Liver (tissue), 9 donors: ENCODE measurements around the gene KIAA0825. TPM values are rescaled to one million over a fixed set of nuclear protein-coding genes. Genes with fewer than 3 reads are reported as not detected.

Experiments used
- DNase-seq: peaks from one replicate; pipeline ENCODE4 v3.0.0-alpha.2; 2017; ENCODE audit warnings: low spot score
- H3K27ac ChIP-seq, 2 donors: one replicate each; pipeline ENCODE4 v1.7.0; 2013; ENCODE audit warnings: inconsistent platforms in 2 of 2, low read length in 2 of 2, control low read depth in 1 of 2, low read depth in 1 of 2, mild to moderate bottlenecking in 1 of 2
- H3K27me3 ChIP-seq, 4 donors: one replicate each; pipeline versions ENCODE4 v1.6.1 to v1.7.0; 2013; ENCODE audit warnings: low read length in 3 of 4, inconsistent platforms in 1 of 4, mild to moderate bottlenecking in 1 of 4, moderate library complexity in 1 of 4; ENCODE audit not compliant: control insufficient read depth in 4 of 4, insufficient read depth in 4 of 4
- H3K36me3 ChIP-seq, 4 donors: one replicate each; pipeline versions ENCODE4 v1.6.1 to v1.7.0; 2013; ENCODE audit warnings: low read length in 3 of 4, mild to moderate bottlenecking in 3 of 4, low read depth in 1 of 4, moderate library complexity in 1 of 4; ENCODE audit not compliant: control insufficient read depth in 4 of 4, insufficient read depth in 3 of 4
- H3K4me1 ChIP-seq, 4 donors: one replicate each; pipeline versions ENCODE4 v1.6.1 to v1.7.0; 2013; ENCODE audit warnings: low read length in 3 of 4, mild to moderate bottlenecking in 3 of 4, moderate library complexity in 1 of 4; ENCODE audit not compliant: control insufficient read depth in 4 of 4, insufficient read depth in 4 of 4
- H3K4me3 ChIP-seq, 3 donors: one replicate each; pipeline versions ENCODE4 v1.6.1 to v1.7.0; 2013; ENCODE audit warnings: low read length in 3 of 3, control low read depth in 1 of 3, low read depth in 1 of 3, mild to moderate bottlenecking in 1 of 3
- H3K9ac ChIP-seq, 2 donors: one replicate each; pipeline ENCODE4 v1.7.0; 2013; ENCODE audit warnings: low read length in 2 of 2, mild to moderate bottlenecking in 2 of 2, moderate library complexity in 2 of 2, control low read depth in 1 of 2, low read depth in 1 of 2
- H3K9me3 ChIP-seq, 4 donors: one replicate each; pipeline versions ENCODE4 v1.6.1 to v1.7.0; 2013; ENCODE audit warnings: low read length in 3 of 4; ENCODE audit not compliant: control insufficient read depth in 4 of 4
- EGR1 ChIP-seq, 2 donors: IDR thresholded peaks; 2 replicates each; pipeline ENCODE4 v1.6.1; 2016 to 2018; ENCODE audit warnings: antibody characterized with exemption in 2 of 2, low read depth in 2 of 2
- FOXA1 ChIP-seq: IDR thresholded peaks from 2 replicates; pipeline ENCODE4 v1.6.1; 2016; ENCODE audit warnings: antibody characterized with exemption
- FOXA2 ChIP-seq: IDR thresholded peaks from 2 replicates; pipeline ENCODE4 v1.6.1; 2016; ENCODE audit warnings: antibody characterized with exemption
- GABPA ChIP-seq, 2 donors: IDR thresholded peaks in 1 of 2; conservative IDR thresholded peaks in 1 of 2; 2 replicates each; pipeline ENCODE4 v1.6.1; 2016; ENCODE audit warnings: antibody characterized with exemption in 2 of 2, mild to moderate bottlenecking in 1 of 2, moderate library complexity in 1 of 2
- HNF4A ChIP-seq, 2 donors: conservative IDR thresholded peaks; 2 replicates each; pipeline ENCODE4 v1.6.1; 2016; ENCODE audit warnings: antibody characterized with exemption in 2 of 2, mild to moderate bottlenecking in 2 of 2
- HNF4G ChIP-seq: IDR thresholded peaks from 2 replicates; pipeline ENCODE4 v1.6.1; 2016; ENCODE audit warnings: antibody characterized with exemption
- JUND ChIP-seq, 2 donors: IDR thresholded peaks; 2 replicates each; pipeline ENCODE4 v1.6.1; 2016; ENCODE audit warnings: antibody characterized with exemption in 2 of 2
- NR2F2 ChIP-seq: IDR thresholded peaks from 2 replicates; pipeline ENCODE4 v1.6.1; 2016; ENCODE audit warnings: antibody characterized with exemption
- RAD21 ChIP-seq, 2 donors: IDR thresholded peaks; 2 replicates each; pipeline ENCODE4 v1.6.1; 2016; ENCODE audit warnings: antibody characterized with exemption in 2 of 2, mild to moderate bottlenecking in 2 of 2
- RXRA ChIP-seq, 2 donors: IDR thresholded peaks; 2 replicates each; pipeline ENCODE4 v1.6.1; 2017 to 2018; ENCODE audit warnings: antibody characterized with exemption in 2 of 2, mild to moderate bottlenecking in 1 of 2
- SP1 ChIP-seq: IDR thresholded peaks from 2 replicates; pipeline ENCODE4 v1.6.1; 2018; ENCODE audit warnings: antibody characterized with exemption, mild to moderate bottlenecking
- TAF1 ChIP-seq: conservative IDR thresholded peaks from 2 replicates; pipeline ENCODE4 v1.6.1; 2016; ENCODE audit warnings: antibody characterized with exemption, mild to moderate bottlenecking
- YY1 ChIP-seq: IDR thresholded peaks from 2 replicates; pipeline ENCODE4 v1.6.1; 2016; ENCODE audit warnings: antibody characterized with exemption, mild to moderate bottlenecking
- ZBTB33 ChIP-seq: IDR thresholded peaks from 2 replicates; pipeline ENCODE4 v1.6.1; 2016; ENCODE audit warnings: antibody characterized with exemption
- WGBS: extraction: QIAGEN DNeasy Blood & Tissue Kit; methylation state at CpG from one replicate; pipeline ENCODE4 v1.1.7; 2013; 5-methylcytosine and 5-hydroxymethylcytosine counted together
- polyA plus RNA-seq, 2 donors: library from polyadenylated mRNA; stranded (reverse) in 1 of 2; unstranded in 1 of 2; fragments of 200-250 nt in 1 of 2; fragments of >200 nt in 1 of 2; fragmentation: Nextera tagmentation in 1 of 2; extraction: Ambion mirVana in 1 of 2; gene quantifications; one replicate each; pipeline versions ENCODE4 v1.2.1 to v1.2.3, GENCODE V29; 2013 to 2015
- total RNA-seq, 2 donors: library from RNA; depleted of rRNA; stranded (reverse); fragments of >200 nt; gene quantifications; one replicate each; pipeline ENCODE4 v1.2.3, GENCODE V29; 2014
- TF ChIP-seq, protein P1 (sequence below): fragments of 150-350 bp; IDR thresholded peaks from 2 replicates; pipeline ENCODE4 v1.5.1; 2017; ENCODE audit warnings: improper control_type of control experiment, low read depth, low read length; ENCODE audit not compliant: missing input control
- TF ChIP-seq, protein P2 (sequence below): IDR thresholded peaks from 2 replicates; pipeline ENCODE4 v1.6.1; 2016; ENCODE audit warnings: antibody characterized with exemption
- TF ChIP-seq, protein P3 (sequence below): IDR thresholded peaks from 2 replicates; pipeline ENCODE4 v1.6.1; 2016; ENCODE audit warnings: antibody characterized with exemption, mild to moderate bottlenecking
- TF ChIP-seq, protein P4 (sequence below): IDR thresholded peaks from 2 replicates; pipeline ENCODE4 v1.6.1; 2016; ENCODE audit warnings: antibody characterized with exemption
- donor health status: healthy.
- donor health status: healthy.
- donor health status: healthy.
- donor health status: healthy.
- donor health status: healthy.

The KIAA0825 gene
- total and polyA plus RNA-seq, 4 donors, result 0.25 to 3.2 (median 1.2) TPM

DNA sequence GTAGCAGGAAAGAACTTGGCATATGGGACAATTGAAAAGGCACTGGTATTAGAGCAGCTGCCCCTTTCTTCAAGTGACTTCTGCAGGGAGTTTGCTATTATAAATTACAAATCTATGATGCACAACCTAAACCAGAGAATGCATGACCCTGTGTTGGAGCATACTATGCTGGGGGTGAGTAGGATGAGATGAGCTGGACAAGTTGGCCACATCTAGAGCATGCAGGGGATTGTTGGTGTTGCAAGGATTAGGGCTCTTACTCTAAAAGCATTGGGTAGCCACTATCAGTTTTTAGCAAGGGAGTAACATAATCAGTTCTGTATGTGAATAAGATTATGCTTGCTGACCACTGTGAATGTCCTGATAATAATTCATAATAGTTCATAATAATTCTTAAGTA is 186.7 kb downstream of the KIAA0825 start:
- H3K36me3 ChIP-seq, result peaks cover 0 to under 1% (median 0%) of the 10 kb centered on the region in 4 donors
- H3K27me3 ChIP-seq, result no peaks in the 10 kb centered on the region
- H3K4me3 ChIP-seq, result no peak overlapping the region
- H3K9ac ChIP-seq, result no peak overlapping the region
- H3K9me3 ChIP-seq, result no peaks in the 10 kb centered on the region
- peaks cover 0 to 3% (median under 1%) of the 10 kb centered on the region in 4 donors for H3K4me1 ChIP-seq
- TF ChIP-seq ZBTB33 (no peak), HNF4A (conservative IDR thresholded peaks at IDR 0.05) (no peak), SP1 (no peak), RAD21 (IDR thresholded peaks at IDR 0.05) (no peak), HNF4G (no peak), NR2F2 (no peak), EGR1 (IDR thresholded peaks at IDR 0.05; ENCODE audit: low read depth in 2 of 2) (no peak), FOXA1 (no peak), FOXA2 (no peak), RXRA (IDR thresholded peaks at IDR 0.05) (no peak), GABPA (IDR thresholded peaks at IDR 0.05 in 1 of 2, conservative IDR thresholded peaks at IDR 0.05 in 1 of 2) (no peak), JUND (IDR thresholded peaks at IDR 0.05) (no peak), YY1 (no peak), TAF1 (no peak)
- TF ChIP-seq, protein P1, sequence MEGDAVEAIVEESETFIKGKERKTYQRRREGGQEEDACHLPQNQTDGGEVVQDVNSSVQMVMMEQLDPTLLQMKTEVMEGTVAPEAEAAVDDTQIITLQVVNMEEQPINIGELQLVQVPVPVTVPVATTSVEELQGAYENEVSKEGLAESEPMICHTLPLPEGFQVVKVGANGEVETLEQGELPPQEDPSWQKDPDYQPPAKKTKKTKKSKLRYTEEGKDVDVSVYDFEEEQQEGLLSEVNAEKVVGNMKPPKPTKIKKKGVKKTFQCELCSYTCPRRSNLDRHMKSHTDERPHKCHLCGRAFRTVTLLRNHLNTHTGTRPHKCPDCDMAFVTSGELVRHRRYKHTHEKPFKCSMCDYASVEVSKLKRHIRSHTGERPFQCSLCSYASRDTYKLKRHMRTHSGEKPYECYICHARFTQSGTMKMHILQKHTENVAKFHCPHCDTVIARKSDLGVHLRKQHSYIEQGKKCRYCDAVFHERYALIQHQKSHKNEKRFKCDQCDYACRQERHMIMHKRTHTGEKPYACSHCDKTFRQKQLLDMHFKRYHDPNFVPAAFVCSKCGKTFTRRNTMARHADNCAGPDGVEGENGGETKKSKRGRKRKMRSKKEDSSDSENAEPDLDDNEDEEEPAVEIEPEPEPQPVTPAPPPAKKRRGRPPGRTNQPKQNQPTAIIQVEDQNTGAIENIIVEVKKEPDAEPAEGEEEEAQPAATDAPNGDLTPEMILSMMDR, result no peak
- TF ChIP-seq, protein P2, sequence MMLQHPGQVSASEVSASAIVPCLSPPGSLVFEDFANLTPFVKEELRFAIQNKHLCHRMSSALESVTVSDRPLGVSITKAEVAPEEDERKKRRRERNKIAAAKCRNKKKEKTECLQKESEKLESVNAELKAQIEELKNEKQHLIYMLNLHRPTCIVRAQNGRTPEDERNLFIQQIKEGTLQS, result no peak
- TF ChIP-seq, protein P3, sequence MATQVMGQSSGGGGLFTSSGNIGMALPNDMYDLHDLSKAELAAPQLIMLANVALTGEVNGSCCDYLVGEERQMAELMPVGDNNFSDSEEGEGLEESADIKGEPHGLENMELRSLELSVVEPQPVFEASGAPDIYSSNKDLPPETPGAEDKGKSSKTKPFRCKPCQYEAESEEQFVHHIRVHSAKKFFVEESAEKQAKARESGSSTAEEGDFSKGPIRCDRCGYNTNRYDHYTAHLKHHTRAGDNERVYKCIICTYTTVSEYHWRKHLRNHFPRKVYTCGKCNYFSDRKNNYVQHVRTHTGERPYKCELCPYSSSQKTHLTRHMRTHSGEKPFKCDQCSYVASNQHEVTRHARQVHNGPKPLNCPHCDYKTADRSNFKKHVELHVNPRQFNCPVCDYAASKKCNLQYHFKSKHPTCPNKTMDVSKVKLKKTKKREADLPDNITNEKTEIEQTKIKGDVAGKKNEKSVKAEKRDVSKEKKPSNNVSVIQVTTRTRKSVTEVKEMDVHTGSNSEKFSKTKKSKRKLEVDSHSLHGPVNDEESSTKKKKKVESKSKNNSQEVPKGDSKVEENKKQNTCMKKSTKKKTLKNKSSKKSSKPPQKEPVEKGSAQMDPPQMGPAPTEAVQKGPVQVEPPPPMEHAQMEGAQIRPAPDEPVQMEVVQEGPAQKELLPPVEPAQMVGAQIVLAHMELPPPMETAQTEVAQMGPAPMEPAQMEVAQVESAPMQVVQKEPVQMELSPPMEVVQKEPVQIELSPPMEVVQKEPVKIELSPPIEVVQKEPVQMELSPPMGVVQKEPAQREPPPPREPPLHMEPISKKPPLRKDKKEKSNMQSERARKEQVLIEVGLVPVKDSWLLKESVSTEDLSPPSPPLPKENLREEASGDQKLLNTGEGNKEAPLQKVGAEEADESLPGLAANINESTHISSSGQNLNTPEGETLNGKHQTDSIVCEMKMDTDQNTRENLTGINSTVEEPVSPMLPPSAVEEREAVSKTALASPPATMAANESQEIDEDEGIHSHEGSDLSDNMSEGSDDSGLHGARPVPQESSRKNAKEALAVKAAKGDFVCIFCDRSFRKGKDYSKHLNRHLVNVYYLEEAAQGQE, result no peak
- TF ChIP-seq, protein P4, sequence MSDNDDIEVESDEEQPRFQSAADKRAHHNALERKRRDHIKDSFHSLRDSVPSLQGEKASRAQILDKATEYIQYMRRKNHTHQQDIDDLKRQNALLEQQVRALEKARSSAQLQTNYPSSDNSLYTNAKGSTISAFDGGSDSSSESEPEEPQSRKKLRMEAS, result no peak
- no peak for DNase-seq
- no peak overlapping the region for H3K27ac ChIP-seq

DNA sequence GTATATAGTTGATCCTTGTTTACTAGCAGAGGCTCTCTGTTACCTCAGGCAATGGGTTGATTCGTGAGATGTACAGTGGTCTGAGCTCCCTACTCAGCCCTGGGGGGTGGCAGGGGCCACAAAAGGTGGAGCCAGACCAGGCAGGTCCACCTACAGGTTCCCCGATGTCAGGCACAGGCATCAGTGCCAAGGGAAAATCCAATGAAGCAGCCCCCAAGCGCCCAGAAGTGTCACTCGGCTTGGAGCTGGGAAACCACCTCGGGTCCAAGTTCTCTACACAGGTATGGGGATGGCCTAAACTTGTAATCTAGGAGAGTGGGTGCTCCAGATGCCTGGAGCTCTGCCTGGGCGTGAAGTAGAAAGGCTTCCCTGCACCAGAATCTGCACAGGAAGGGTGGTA is 188.8 kb downstream of the KIAA0825 start:
- H3K27me3 ChIP-seq, result no peaks in the 10 kb centered on the region
- WGBS, result 86% methylated on average over 6 of the region's 6 CpGs
- H3K9me3 ChIP-seq, result no peaks in the 10 kb centered on the region
- H3K27ac ChIP-seq, result no peak overlapping the region
- H3K4me3 ChIP-seq, result no peak overlapping the region
- H3K4me1 ChIP-seq, result peaks cover 0 to 3% (median under 1%) of the 10 kb centered on the region in 4 donors
- H3K36me3 ChIP-seq, result no peaks in the 10 kb centered on the region
- H3K9ac ChIP-seq, result no peak overlapping the region
- no peak for DNase-seq
- TF ChIP-seq NR2F2 (no peak), JUND (IDR thresholded peaks at IDR 0.05) (no peak), YY1 (no peak), ZBTB33 (no peak), FOXA2 (no peak)
- TF ChIP-seq, protein P3, result no peak
- TF ChIP-seq, protein P4, result no peak
